Measurements from ENCODE around the gene DQX1.

DQX1 gene

DNA sequence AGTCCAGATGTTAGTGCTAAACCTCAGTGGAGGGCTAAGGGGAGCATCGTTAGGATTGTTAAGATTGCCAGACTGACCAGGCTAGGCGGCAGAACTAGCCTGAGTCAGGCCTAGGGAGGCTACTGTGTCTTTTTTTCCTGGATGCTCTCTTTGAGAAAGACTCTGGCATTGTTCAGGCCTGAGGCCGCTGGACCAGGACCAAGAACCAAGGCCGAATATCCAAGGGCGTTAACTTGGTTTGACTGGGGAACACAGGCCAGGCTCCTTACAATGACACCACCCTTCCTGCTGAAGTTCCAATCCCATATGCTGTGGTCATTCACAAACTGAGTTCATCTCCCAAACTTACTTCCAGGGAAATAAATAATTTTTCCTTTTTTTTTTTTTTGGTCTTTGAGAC is 14.3 kb upstream of the DQX1 start:
- DNase-seq (ENCODE audit: low read depth), result no peak
- TF ChIP-seq, protein P1, sequence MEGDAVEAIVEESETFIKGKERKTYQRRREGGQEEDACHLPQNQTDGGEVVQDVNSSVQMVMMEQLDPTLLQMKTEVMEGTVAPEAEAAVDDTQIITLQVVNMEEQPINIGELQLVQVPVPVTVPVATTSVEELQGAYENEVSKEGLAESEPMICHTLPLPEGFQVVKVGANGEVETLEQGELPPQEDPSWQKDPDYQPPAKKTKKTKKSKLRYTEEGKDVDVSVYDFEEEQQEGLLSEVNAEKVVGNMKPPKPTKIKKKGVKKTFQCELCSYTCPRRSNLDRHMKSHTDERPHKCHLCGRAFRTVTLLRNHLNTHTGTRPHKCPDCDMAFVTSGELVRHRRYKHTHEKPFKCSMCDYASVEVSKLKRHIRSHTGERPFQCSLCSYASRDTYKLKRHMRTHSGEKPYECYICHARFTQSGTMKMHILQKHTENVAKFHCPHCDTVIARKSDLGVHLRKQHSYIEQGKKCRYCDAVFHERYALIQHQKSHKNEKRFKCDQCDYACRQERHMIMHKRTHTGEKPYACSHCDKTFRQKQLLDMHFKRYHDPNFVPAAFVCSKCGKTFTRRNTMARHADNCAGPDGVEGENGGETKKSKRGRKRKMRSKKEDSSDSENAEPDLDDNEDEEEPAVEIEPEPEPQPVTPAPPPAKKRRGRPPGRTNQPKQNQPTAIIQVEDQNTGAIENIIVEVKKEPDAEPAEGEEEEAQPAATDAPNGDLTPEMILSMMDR (conservative IDR thresholded peaks at IDR 0.05; ENCODE audit: low read depth, low read length), result no peak
- H3K4me3 ChIP-seq (ENCODE audit: low read depth, low read length), result no peak overlapping the region

- DNase-seq (ENCODE audit: low read depth), result no peak
- H3K4me3 ChIP-seq (ENCODE audit: low read depth, low read length), result no peak overlapping the region
- TF ChIP-seq, protein P1 (conservative IDR thresholded peaks at IDR 0.05; ENCODE audit: low read depth, low read length), result no peak
Measured at GRCh38 chr2:74538881-74539339, 12.9 kb upstream of the DQX1 start.

GRCh38 chr2:74537140-74537539 is 11.1 kb upstream of the DQX1 start:
- TF ChIP-seq, protein P1 (conservative IDR thresholded peaks at IDR 0.05; ENCODE audit: low read depth, low read length), result no peak

DNA sequence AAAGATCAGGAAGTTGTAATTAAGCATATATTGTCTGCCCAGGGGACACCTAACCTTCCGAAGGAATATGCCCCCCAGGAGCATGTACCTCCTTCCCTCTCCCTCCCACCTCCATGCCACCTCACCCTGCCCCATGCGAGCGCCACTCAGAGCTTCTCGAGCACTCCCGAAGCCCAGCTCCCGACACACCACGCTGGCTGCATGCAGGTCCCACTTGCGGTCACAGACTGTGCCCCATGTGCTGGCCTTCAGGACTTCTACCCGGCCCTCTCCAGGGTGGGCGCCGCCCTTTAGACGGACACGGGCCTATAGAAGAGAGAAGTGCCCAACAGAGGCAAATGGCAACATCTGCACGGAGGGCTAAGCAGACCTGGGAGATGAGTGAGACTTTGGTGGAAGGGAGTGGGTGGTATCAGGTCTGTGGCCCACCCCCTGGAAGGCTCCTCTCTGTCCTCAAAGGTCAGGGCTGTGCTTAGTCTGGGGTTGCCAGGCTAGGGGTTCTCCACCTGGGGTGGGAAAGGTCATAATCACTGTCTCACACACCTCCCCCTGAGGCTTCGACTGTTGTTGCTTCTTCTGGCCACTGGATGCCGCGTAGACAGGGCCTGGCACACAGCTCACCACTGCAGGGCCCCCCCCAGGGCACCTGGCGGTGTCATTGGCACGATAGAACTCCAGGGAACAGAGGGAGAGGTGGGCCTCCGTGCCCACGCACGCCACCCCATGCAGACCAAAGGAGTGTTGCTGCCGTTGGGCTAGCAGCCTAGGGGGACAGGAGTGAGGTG is 10.3 kb upstream of the DQX1 start:
- TF ChIP-seq, protein P1 (conservative IDR thresholded peaks at IDR 0.05; ENCODE audit: low read depth, low read length), result no peak
- no peak for DNase-seq (ENCODE audit: low read depth)
- H3K4me3 ChIP-seq (ENCODE audit: low read depth, low read length), result no peak overlapping the region

More at GRCh38 chr2:74537140-74537539, 11.1 kb upstream of the DQX1 start:
- no peak for DNase-seq (ENCODE audit: low read depth)
- no peak overlapping the region for H3K4me3 ChIP-seq (ENCODE audit: low read depth, low read length)

GRCh38 chr2:74535440-74535965 is 9.5 kb upstream of the DQX1 start:
- no peak for DNase-seq (ENCODE audit: low read depth)
- TF ChIP-seq, protein P1 (conservative IDR thresholded peaks at IDR 0.05; ENCODE audit: low read depth, low read length), result no peak
- H3K4me3 ChIP-seq (ENCODE audit: low read depth, low read length), result no peak overlapping the region

DNA sequence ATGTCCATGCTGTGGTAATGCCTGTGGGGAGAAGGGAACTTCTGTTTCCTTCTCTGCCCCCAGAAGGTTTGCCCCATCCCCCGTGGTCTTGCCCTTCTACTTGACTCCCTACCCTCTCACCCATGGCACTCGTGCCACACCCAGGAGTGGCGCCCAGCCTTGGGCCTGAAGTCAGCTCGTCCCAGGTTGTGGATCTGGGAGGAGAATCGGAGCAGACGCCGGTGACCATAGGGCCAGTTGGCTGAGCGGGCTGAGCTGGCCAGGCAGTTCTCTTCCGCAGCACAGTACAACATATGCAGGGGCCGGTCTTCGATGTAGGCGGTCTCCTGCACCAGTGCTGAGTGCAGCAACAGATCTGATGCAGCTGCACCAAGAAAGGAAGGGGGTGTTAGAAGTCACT is 8.4 kb upstream of the DQX1 start:
- no peak overlapping the region for H3K4me3 ChIP-seq (ENCODE audit: low read depth, low read length)
- DNase-seq (ENCODE audit: low read depth), result no peak
- TF ChIP-seq, protein P1 (conservative IDR thresholded peaks at IDR 0.05; ENCODE audit: low read depth, low read length), result no peak

GRCh38 chr2:74533464-74533863 is 7.4 kb upstream of the DQX1 start:
- H3K4me3 ChIP-seq (ENCODE audit: low read depth, low read length), result no peak overlapping the region
- TF ChIP-seq, protein P1 (conservative IDR thresholded peaks at IDR 0.05; ENCODE audit: low read depth, low read length), result no peak
- DNase-seq (ENCODE audit: low read depth), result no peak

Data from choroid plexus epithelial cell (primary cell).